GM13976 (cell line): ENCODE results near the gene VAPA.

ENCODE experiments used
- DNase-seq: peaks from one replicate; pipeline ENCODE4 v3.0.0; 2012; ENCODE audit warnings: low spot score
- CTCF ChIP-seq: IDR thresholded peaks from 2 replicates; pipeline ENCODE4 v1.5.1; 2012; ENCODE audit warnings: borderline replicate concordance, mild to moderate bottlenecking; ENCODE audit not compliant: insufficient read depth; ENCODE audit errors: extremely low read depth, missing control alignments, control extremely low read depth
- in situ Hi-C: fragments of 300-500 bp; cut with MboI; formaldehyde crosslinking; loops from one replicate; pipeline ENCODE4 v1.12.0; 2022; ENCODE audit warnings: low sequenced_read_pairs, mixed read lengths, inconsistent platforms; ENCODE audit not compliant: unreplicated experiment

Gene VAPA

GRCh38 chr18:9933865-9934264, 20.0 kb downstream of the VAPA start:
- in situ Hi-C loops, result loop anchor here (25.0 kb wide), 1 partner anchor 222 kb away; the partner anchor contains the start of gene RAB31
- TF ChIP-seq CTCF, result no peak
- DNase-seq, result no peak

DNA sequence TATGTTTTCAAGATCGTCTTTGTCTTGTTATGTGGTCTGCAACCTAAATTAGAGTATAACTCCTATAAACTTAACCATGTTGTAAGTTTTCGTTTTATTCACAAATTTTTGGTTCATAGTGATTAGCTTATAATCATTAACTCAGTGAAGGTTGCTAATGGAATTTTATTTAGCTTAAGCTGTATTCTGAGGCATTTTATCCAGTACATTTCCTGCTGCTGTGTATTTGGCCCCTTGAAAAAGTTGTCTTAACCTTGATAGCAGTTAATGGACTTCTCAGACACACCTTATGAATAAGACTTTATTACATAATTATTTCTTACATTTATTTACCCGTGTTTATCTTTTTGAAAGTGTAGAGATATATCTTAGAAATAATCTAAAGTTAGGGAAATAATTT, 20.5 kb downstream of the VAPA start:
- in situ Hi-C loops, result loop anchor here (25.0 kb wide), 1 partner anchor 222 kb away; the partner anchor contains the start of gene RAB31
- DNase-seq, result no peak
- TF ChIP-seq CTCF, result no peak

DNA sequence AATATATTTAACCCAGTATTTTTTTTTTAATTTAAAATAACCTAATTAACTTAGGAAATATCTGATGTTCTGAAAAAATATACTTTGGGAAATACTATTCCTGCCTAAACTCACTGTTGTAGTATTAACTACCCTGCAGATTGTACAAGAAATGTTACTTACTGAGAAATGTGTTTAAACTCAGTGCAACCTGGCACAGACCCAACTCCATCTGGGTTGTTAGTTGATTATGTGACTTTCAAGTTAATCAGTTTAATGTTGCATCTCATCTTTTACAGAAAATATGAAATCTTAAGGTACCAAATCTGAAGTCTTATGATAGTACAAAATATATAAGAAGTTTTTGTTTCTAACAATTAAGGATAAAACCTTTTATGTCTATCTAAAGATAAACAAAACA, 27.3 kb downstream of the VAPA start:
- no peak for TF ChIP-seq CTCF
- in situ Hi-C loops, result loop anchor here (25.0 kb wide), 1 partner anchor 229 kb away; the partner anchor contains the start of gene RAB31
- no peak for DNase-seq

DNA sequence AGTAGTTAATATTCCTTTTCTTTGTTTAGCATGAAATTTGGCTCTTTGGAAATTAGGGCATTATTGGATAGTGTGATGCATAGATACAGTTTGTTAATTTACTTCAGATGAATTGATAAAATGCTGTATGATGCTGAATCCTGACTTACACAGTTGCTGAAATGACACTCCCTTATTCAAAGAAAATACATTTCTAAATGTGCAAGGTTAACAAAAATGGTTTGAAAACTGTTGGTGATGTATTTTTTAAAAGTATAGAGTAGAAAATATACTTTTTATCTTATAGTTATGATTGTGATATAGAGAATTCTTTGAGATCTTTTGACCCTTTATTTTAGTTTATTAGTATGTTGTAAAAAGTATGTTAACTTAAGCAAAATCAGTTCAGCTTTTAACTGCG, 27.8 kb downstream of the VAPA start:
- DNase-seq, result no peak
- in situ Hi-C loops, result loop anchor here (25.0 kb wide), 1 partner anchor 229 kb away; the partner anchor contains the start of gene RAB31
- no peak for TF ChIP-seq CTCF

GRCh38 chr18:9943311-9943710, 29.5 kb downstream of the VAPA start:
- no peak for TF ChIP-seq CTCF
- in situ Hi-C loops, result loop anchor here (25.0 kb wide), 1 partner anchor 231 kb away; the partner anchor contains the start of gene RAB31
- DNase-seq, result no peak

DNA sequence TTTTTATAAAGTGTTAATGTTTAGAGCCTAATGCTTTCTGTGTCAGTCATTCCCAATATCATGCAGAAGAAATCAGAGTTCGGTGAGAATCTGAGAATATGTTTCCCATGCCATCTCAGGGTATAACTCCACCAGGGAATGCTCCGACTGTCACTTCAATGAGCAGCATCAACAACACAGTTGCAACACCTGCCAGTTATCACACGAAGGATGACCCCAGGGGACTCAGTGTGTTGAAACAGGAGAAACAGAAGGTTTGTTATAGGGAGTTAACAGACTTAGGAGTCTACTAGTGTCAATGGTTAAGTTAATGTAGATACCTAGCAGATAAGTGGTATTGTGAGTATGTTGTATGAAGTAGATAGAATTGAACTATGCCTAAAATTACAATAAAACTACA, 31.0 kb downstream of the VAPA start:
- TF ChIP-seq CTCF, result no peak
- no peak for DNase-seq
- in situ Hi-C loops, result loop anchor here (25.0 kb wide), 1 partner anchor 233 kb away; the partner anchor contains the start of gene RAB31
